HCT116 (cell line): ENCODE data around the gene IL31.

Experiments
- ELF1 ChIP-seq: IDR thresholded peaks from 2 replicates; pipeline ENCODE4 v1.6.1; 2012; ENCODE audit warnings: low read depth, borderline replicate concordance
- EZH2 ChIP-seq: fragments of 200-600 bp; sonication (generic); IDR thresholded peaks from 2 replicates; pipeline ENCODE4 v1.6.1; 2017; ENCODE audit warnings: antibody characterized with exemption, mixed run types
- EZH2phosphoT487 ChIP-seq: fragments of 200-600 bp; IDR thresholded peaks from 2 replicates; pipeline ENCODE4 v1.6.1; 2018; ENCODE audit warnings: antibody characterized with exemption, borderline replicate concordance
- FOSL1 ChIP-seq: IDR thresholded peaks from 2 replicates; pipeline ENCODE4 v1.6.1; 2012; ENCODE audit warnings: low read depth
- POLR2A ChIP-seq: IDR thresholded peaks from 2 replicates; pipeline ENCODE4 v1.7.0; 2011; ENCODE audit warnings: borderline replicate concordance; ENCODE audit not compliant: insufficient read depth, insufficient read length; ENCODE audit errors: extremely low read depth
- POLR2AphosphoS5 ChIP-seq: IDR thresholded peaks from 2 replicates; pipeline ENCODE4 v1.6.1; 2011; ENCODE audit warnings: mild to moderate bottlenecking, low read depth, low read length, moderate library complexity
- SIN3A ChIP-seq: IDR thresholded peaks from 2 replicates; pipeline ENCODE4 v1.6.1; 2012; ENCODE audit warnings: low read depth
- SP1 ChIP-seq: IDR thresholded peaks from 2 replicates; pipeline ENCODE4 v1.6.1; 2012; ENCODE audit warnings: low read depth
- SRF ChIP-seq: IDR thresholded peaks from 2 replicates; pipeline ENCODE4 v1.6.1; 2012; ENCODE audit warnings: low read depth
- YY1 ChIP-seq: IDR thresholded peaks from 2 replicates; pipeline ENCODE4 v1.6.1; 2011; ENCODE audit warnings: low read length, low read depth, moderate library complexity, mild to moderate bottlenecking; ENCODE audit not compliant: insufficient replicate concordance; ENCODE audit errors: extremely low read depth
- ZFX ChIP-seq: fragments of 450-650 bp; IDR thresholded peaks from 2 replicates; pipeline ENCODE4 v1.6.1; 2017
- ZNF274 ChIP-seq: fragments of 200-500 bp; sonication (Bioruptor generic); IDR thresholded peaks from 2 replicates; pipeline ENCODE4 v1.6.1; 2014; ENCODE audit warnings: mild to moderate bottlenecking, low read depth, low read length, inconsistent platforms
- TF ChIP-seq, protein P1 (sequence below), 3 experiments: fragments of 200-600 bp in 1 of 3; sonication (generic) in 1 of 3; IDR thresholded peaks in 2 of 3; conservative IDR thresholded peaks in 1 of 3; 2 replicates each; pipeline ENCODE4 v1.5.1; 2012 to 2017; ENCODE audit warnings: low read depth in 2 of 3, low read length in 2 of 3, antibody characterized with exemption in 1 of 3, borderline replicate concordance in 1 of 3, control low read depth in 1 of 3, mild to moderate bottlenecking in 1 of 3, mixed read lengths in 1 of 3, mixed run types in 1 of 3, moderate library complexity in 1 of 3; ENCODE audit not compliant: insufficient read depth in 1 of 3
- TF ChIP-seq, protein P2 (sequence below): IDR thresholded peaks from 2 replicates; pipeline ENCODE4 v1.6.1; 2012; ENCODE audit warnings: low read depth

DNA sequence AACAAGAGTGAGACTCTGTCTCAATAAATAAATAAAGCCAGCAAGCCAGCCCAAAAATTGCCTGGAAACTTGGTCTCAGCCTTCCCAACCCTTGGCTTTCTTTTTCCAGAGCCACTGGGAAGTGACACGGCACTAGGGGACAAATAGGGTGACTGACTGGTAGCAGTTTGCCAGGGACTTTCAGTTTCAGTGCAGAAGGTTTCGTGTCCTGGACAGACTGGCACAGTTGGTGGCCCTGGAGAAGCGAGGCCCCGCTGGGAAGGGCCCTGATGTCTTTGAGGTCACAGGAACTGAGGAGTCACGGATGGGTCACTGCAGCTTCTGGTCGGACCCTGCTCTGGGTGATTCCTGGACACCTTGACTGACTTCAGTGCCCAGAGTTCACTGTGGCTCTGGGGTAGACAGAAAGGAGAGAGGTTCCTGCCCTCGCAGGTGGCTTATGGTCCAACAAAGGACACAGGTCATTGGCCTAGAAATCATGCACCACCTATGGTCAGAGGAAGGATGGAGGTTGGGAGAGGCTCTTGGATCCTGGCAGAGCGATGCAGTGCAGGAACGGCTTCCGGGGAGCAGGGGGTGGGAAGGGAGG, 11.6 kb upstream of the IL31 start:
- no peak for TF ChIP-seq POLR2A
- no peak for TF ChIP-seq ELF1
- TF ChIP-seq, protein P1, sequence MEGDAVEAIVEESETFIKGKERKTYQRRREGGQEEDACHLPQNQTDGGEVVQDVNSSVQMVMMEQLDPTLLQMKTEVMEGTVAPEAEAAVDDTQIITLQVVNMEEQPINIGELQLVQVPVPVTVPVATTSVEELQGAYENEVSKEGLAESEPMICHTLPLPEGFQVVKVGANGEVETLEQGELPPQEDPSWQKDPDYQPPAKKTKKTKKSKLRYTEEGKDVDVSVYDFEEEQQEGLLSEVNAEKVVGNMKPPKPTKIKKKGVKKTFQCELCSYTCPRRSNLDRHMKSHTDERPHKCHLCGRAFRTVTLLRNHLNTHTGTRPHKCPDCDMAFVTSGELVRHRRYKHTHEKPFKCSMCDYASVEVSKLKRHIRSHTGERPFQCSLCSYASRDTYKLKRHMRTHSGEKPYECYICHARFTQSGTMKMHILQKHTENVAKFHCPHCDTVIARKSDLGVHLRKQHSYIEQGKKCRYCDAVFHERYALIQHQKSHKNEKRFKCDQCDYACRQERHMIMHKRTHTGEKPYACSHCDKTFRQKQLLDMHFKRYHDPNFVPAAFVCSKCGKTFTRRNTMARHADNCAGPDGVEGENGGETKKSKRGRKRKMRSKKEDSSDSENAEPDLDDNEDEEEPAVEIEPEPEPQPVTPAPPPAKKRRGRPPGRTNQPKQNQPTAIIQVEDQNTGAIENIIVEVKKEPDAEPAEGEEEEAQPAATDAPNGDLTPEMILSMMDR (IDR thresholded peaks at IDR 0.05 in 2 of 3, conservative IDR thresholded peaks at IDR 0.05 in 1 of 3; ENCODE audit: borderline replicate concordance in 1 of 3, insufficient read depth in 1 of 3, low read depth in 2 of 3, low read length in 2 of 3): no peak
- TF ChIP-seq POLR2AphosphoS5: no peak
- TF ChIP-seq ZNF274: no peak
- no peak for TF ChIP-seq SP1
- TF ChIP-seq YY1: no peak
- no peak for TF ChIP-seq EZH2
- TF ChIP-seq FOSL1: no peak
- TF ChIP-seq EZH2phosphoT487: no peak
- no peak for TF ChIP-seq SIN3A
- no peak for TF ChIP-seq ZFX
- TF ChIP-seq, protein P2, sequence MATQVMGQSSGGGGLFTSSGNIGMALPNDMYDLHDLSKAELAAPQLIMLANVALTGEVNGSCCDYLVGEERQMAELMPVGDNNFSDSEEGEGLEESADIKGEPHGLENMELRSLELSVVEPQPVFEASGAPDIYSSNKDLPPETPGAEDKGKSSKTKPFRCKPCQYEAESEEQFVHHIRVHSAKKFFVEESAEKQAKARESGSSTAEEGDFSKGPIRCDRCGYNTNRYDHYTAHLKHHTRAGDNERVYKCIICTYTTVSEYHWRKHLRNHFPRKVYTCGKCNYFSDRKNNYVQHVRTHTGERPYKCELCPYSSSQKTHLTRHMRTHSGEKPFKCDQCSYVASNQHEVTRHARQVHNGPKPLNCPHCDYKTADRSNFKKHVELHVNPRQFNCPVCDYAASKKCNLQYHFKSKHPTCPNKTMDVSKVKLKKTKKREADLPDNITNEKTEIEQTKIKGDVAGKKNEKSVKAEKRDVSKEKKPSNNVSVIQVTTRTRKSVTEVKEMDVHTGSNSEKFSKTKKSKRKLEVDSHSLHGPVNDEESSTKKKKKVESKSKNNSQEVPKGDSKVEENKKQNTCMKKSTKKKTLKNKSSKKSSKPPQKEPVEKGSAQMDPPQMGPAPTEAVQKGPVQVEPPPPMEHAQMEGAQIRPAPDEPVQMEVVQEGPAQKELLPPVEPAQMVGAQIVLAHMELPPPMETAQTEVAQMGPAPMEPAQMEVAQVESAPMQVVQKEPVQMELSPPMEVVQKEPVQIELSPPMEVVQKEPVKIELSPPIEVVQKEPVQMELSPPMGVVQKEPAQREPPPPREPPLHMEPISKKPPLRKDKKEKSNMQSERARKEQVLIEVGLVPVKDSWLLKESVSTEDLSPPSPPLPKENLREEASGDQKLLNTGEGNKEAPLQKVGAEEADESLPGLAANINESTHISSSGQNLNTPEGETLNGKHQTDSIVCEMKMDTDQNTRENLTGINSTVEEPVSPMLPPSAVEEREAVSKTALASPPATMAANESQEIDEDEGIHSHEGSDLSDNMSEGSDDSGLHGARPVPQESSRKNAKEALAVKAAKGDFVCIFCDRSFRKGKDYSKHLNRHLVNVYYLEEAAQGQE: no peak
- no peak for TF ChIP-seq SRF
